Measurements from ENCODE around the gene PKN1. TPM values are rescaled to one million over a fixed set of nuclear protein-coding genes. Genes with fewer than 3 reads are reported as not detected.

PKN1 gene
- total and polyA plus RNA-seq, 9 of the 15 experiments (the other 6 are each of a cell fraction or from before 2014, with no cell fraction given) = 0.30 to 228 (median 77.5) TPM

- peak; percentile 68; the same call in 1 of the 2 replicates for TF ChIP-seq ETS1 (conservative IDR thresholded peaks at IDR 0.05; ENCODE audit: control insufficient read depth, low read depth, low read length)
- TF ChIP-seq E2F1 (CRISPR knock-in tag; IDR thresholded peaks at IDR 0.05) = no peak
- TF ChIP-seq PKNOX1 (IDR thresholded peaks at IDR 0.05) = no peak
- TF ChIP-seq CCAR2 (IDR thresholded peaks at IDR 0.05; ENCODE audit: low read depth, low read length) = no peak
- TF ChIP-seq NONO (IDR thresholded peaks at IDR 0.05; ENCODE audit: low read depth in 2 of 2, low read length in 1 of 2) = no peak
- TF ChIP-seq PPARD (CRISPR knock-in tag; IDR thresholded peaks at IDR 0.05) = no peak
- TF ChIP-seq MXI1 (IDR thresholded peaks at IDR 0.05; ENCODE audit: low read depth, low read length) = no peak; the same call in 1 of the 2 replicates
- TF ChIP-seq MBD1 (CRISPR knock-in tag; IDR thresholded peaks at IDR 0.05) = no peak
- TF ChIP-seq NR2F6 (CRISPR knock-in tag; IDR thresholded peaks at IDR 0.05) = no peak
- TF ChIP-seq ZFX (CRISPR knock-in tag; IDR thresholded peaks at IDR 0.05) = peak; percentile 61; the same call in 1 of the 2 replicates
- no peak for TF ChIP-seq TFAP4 (CRISPR knock-in tag; IDR thresholded peaks at IDR 0.05; ENCODE audit: borderline replicate concordance)
- no peak for TF ChIP-seq NUFIP1 (IDR thresholded peaks at IDR 0.05; ENCODE audit: partially characterized antibody)
- TF ChIP-seq NCOA1 (IDR thresholded peaks at IDR 0.05; ENCODE audit: low read depth) = no peak
- peak; percentile 63 for TF ChIP-seq CCNT2 (IDR thresholded peaks at IDR 0.05; ENCODE audit: borderline replicate concordance, extremely low read depth, insufficient read length, low read depth, low read length)
- TF ChIP-seq ZNF766 (CRISPR knock-in tag; conservative IDR thresholded peaks at IDR 0.05) = peak; percentile 16; the same call in 1 of the 2 replicates
- no peak for TF ChIP-seq BDP1 (IDR thresholded peaks at IDR 0.05; ENCODE audit: insufficient read depth, insufficient read length)
- no peak for TF ChIP-seq MCM5 (IDR thresholded peaks at IDR 0.05; ENCODE audit: low read depth)
- no peak for TF ChIP-seq PREB (CRISPR knock-in tag; IDR thresholded peaks at IDR 0.05)
Measured at GRCh38 chr19:14418856-14419105, 14.3 kb upstream of the PKN1 start (continued).
